ENCODE measurements around the gene FLOT1. TPM values are rescaled to one million over a fixed set of nuclear protein-coding genes. Genes with fewer than 3 reads are reported as not detected.

The FLOT1 gene
- total and polyA plus RNA-seq, 9 of the 15 experiments (the other 6 are each of a cell fraction or from before 2014, with no cell fraction given): 11.7 to 149 (median 118) TPM

GRCh38 chr6:30682143-30683117 lies 60.1 kb downstream of the FLOT1 start (continued):
- peak; percentile 85 for TF ChIP-seq SUPT5H (IDR thresholded peaks at IDR 0.05)
- peak; percentile 38; the same call in 1 of the 2 replicates for TF ChIP-seq ZNF165 (CRISPR knock-in tag; IDR thresholded peaks at IDR 0.05; ENCODE audit: borderline replicate concordance)
- no peak for TF ChIP-seq ZNF77 (CRISPR knock-in tag; IDR thresholded peaks at IDR 0.05)
- TF ChIP-seq RBM39 (optimal IDR thresholded peaks at IDR 0.05; ENCODE audit: low read depth, low read length): no peak
- no peak for TF ChIP-seq KAT7 (CRISPR knock-in tag; IDR thresholded peaks at IDR 0.05; ENCODE audit: borderline replicate concordance)
- TF ChIP-seq CEBPB (tag; IDR thresholded peaks at IDR 0.05): no peak
- no peak for TF ChIP-seq SLC30A9 (CRISPR knock-in tag; IDR thresholded peaks at IDR 0.05)
- no peak for TF ChIP-seq ZNF121 (CRISPR knock-in tag; conservative IDR thresholded peaks at IDR 0.05)
- no peak for TF ChIP-seq FOXP1 (CRISPR knock-in tag; IDR thresholded peaks at IDR 0.05)
- peak in 1 of 2 experiments; percentile 64; a peak in 1 of 4 replicates for TF ChIP-seq TRIM24 (IDR thresholded peaks at IDR 0.05)
- no peak for TF ChIP-seq MED1 (CRISPR knock-in tag; IDR thresholded peaks at IDR 0.05; ENCODE audit: borderline replicate concordance)
- TF ChIP-seq BMI1 (IDR thresholded peaks at IDR 0.05; ENCODE audit: low read length): no peak
- no peak for TF ChIP-seq KHSRP (IDR thresholded peaks at IDR 0.05)
- no peak for TF ChIP-seq ZNF398 (CRISPR knock-in tag; IDR thresholded peaks at IDR 0.05)
- no peak for TF ChIP-seq ZNF655 (CRISPR knock-in tag; IDR thresholded peaks at IDR 0.05)
- TF ChIP-seq ZNF395 (CRISPR knock-in tag; IDR thresholded peaks at IDR 0.05): peak; percentile 95
- 0 out of 2 replicates have a peak, but pooled peaks have one; percentile 22 for TF ChIP-seq MYNN (IDR thresholded peaks at IDR 0.05)
- no peak for TF ChIP-seq MYNN (CRISPR knock-in tag; IDR thresholded peaks at IDR 0.05)
- no peak for TF ChIP-seq HDAC3 (IDR thresholded peaks at IDR 0.05; ENCODE audit: borderline replicate concordance, partially characterized antibody)
- peak; percentile 29; the same call in 1 of the 2 replicates for TF ChIP-seq ZBTB9 (CRISPR knock-in tag; IDR thresholded peaks at IDR 0.05)
- TF ChIP-seq KDM4B (IDR thresholded peaks at IDR 0.05; ENCODE audit: borderline replicate concordance in 2 of 2, low read depth in 1 of 2): peak in 1 of 2 experiments; percentile 95; a peak in 2 of 4 replicates
- no peak for TF ChIP-seq IRF1 (CRISPR knock-in tag; IDR thresholded peaks at IDR 0.05; ENCODE audit: borderline replicate concordance)
